Measurements from ENCODE around the gene HNRNPH1.

HNRNPH1 gene

GRCh38 chr5:179606071-179606909, 17.2 kb downstream of the HNRNPH1 start:
- DNase-seq (ENCODE audit: low read depth in 3 of 3) = no peak

GRCh38 chr5:179605026-179605833, 18.2 kb downstream of the HNRNPH1 start:
- DNase-seq (ENCODE audit: low read depth in 3 of 3) = no peak

- no peak for DNase-seq (ENCODE audit: low read depth in 3 of 3)
Observed at GRCh38 chr5:179603308-179603707, 20.2 kb downstream of the HNRNPH1 start.

- no peak for DNase-seq (ENCODE audit: low read depth in 3 of 3)
Observed at GRCh38 chr5:179601871-179602625, 21.4 kb downstream of the HNRNPH1 start.

- no peak for DNase-seq (ENCODE audit: low read depth in 3 of 3)
Observed at GRCh38 chr5:179599973-179600372, 23.5 kb downstream of the HNRNPH1 start.

- DNase-seq (ENCODE audit: low read depth in 3 of 3) = no peak
Observed at GRCh38 chr5:179599566-179599965, 23.9 kb downstream of the HNRNPH1 start.

GRCh38 chr5:179599100-179599499, 24.4 kb downstream of the HNRNPH1 start:
- DNase-seq (ENCODE audit: low read depth in 3 of 3) = no peak

- DNase-seq (ENCODE audit: low read depth in 3 of 3) = no peak
Observed at GRCh38 chr5:179596421-179596820, 27.1 kb downstream of the HNRNPH1 start.

GRCh38 chr5:179595916-179596315, 27.6 kb downstream of the HNRNPH1 start:
- no peak for DNase-seq (ENCODE audit: low read depth in 3 of 3)

GRCh38 chr5:179588166-179588565, 35.3 kb downstream of the HNRNPH1 start:
- DNase-seq (ENCODE audit: low read depth in 3 of 3) = no peak

GRCh38 chr5:179585941-179586401, 37.5 kb downstream of the HNRNPH1 start:
- DNase-seq (ENCODE audit: low read depth in 3 of 3) = no peak

GRCh38 chr5:179577286-179577960, 46.0 kb downstream of the HNRNPH1 start:
- DNase-seq (ENCODE audit: low read depth in 3 of 3) = no peak

GRCh38 chr5:179572386-179572785, 51.1 kb downstream of the HNRNPH1 start:
- no peak for DNase-seq (ENCODE audit: low read depth in 3 of 3)

- DNase-seq (ENCODE audit: low read depth in 3 of 3) = no peak
Observed at GRCh38 chr5:179568721-179569120, 54.8 kb downstream of the HNRNPH1 start.

GRCh38 chr5:179564526-179564925, 58.9 kb downstream of the HNRNPH1 start:
- no peak for DNase-seq (ENCODE audit: low read depth in 3 of 3)
